Measurements from ENCODE around the gene COG7.

Gene COG7

DNA sequence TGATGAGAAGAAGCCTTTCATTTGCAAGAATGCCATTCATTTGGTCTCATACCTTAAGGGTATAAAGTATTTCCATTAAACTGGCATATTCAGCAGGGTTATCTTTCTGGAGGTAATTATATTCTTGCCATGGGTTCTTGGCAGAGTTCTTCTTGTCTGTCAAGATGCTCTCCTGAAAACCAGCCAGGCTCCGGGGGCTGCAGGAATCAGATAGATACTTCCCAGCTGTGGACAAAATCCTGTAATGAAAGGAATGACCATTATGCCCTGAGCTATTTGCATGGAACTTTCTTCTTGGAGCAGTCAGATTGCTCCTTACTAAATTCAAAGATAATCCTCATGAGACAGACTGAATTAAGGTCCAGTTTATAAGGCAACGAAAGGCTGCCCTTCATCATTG lies 47.0 kb downstream of the COG7 start:
- Histone ChIP-seq H3K23ac (ENCODE audit: low read length) (no peak overlapping the region), H3K4me1 (ENCODE audit: control insufficient read depth in 1 of 2, insufficient read depth in 2 of 2, low read length in 2 of 2) (no peaks in the 10 kb centered on the region), H2BK5ac (ENCODE audit: low read depth, low read length, poor library complexity) (no peak overlapping the region), H3K79me2 (ENCODE audit: control insufficient read depth, insufficient read depth, low read length, poor library complexity) (no peaks in the 10 kb centered on the region), H2AFZ (ENCODE audit: insufficient read depth, low read length, poor library complexity) (no peak overlapping the region), H3K79me1 (ENCODE audit: low read length) (no peaks in the 10 kb centered on the region), H3K27ac (ENCODE audit: low read depth, low read length) (no peak overlapping the region), H3K36me3 (ENCODE audit: control insufficient read depth in 1 of 2, insufficient read depth in 2 of 2, low read length in 2 of 2) (peaks cover 18 to 20% of the 10 kb centered on the region in 2 experiments), H3K14ac (ENCODE audit: low read length) (no peak overlapping the region), H2BK12ac (ENCODE audit: low read length) (no peak overlapping the region), H4K12ac (ENCODE audit: low read depth, low read length) (no peak overlapping the region), H3K27me3 (ENCODE audit: insufficient read depth, low read length) (no peaks in the 10 kb centered on the region), H2BK120ac (ENCODE audit: insufficient read depth, low read length, poor library complexity) (no peak overlapping the region), H3K9ac (ENCODE audit: low read length) (no peak overlapping the region), H4K91ac (ENCODE audit: low read depth, low read length) (no peak overlapping the region), H3K4me3 (ENCODE audit: low read depth, low read length) (no peak overlapping the region), H3K18ac (ENCODE audit: low read length) (no peak overlapping the region), H3K9me3 (ENCODE audit: insufficient read depth, low read depth, low read length) (peaks cover 1% of the 10 kb centered on the region), H2AK5ac (ENCODE audit: low read length) (no peak overlapping the region), H3K4me2 (ENCODE audit: low read length) (no peak overlapping the region), H3K4ac (ENCODE audit: low read depth, low read length) (no peak overlapping the region), H4K8ac (ENCODE audit: low read depth, low read length) (no peak overlapping the region)
- DNase-seq = peak in 1 of 2 donors; percentile 47
- WGBS (ENCODE audit: extremely low coverage, insufficient coverage, insufficient read length) = no CpG with 5 or more reads among the region's 2 CpGs

DNA sequence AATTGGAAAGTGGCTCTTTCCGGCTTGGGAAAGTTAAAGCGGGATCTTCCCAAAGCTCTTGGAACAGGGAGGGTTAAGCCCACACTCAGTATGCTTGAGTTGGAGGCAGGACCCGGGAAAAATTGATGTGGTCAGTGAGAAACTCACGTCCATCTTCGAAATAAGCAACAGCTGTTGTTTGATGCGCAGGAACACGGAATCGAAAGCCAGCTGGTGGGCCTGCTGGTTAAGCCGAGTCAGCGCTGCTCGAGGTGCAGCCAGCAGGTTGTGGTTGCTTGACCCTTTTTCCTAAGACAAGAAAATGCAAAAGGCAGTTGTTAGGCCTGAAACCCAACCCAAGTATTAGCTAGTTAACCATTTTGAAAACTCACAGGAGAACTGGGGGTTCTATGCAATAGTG lies 49.4 kb downstream of the COG7 start:
- Histone ChIP-seq H3K4me3 (ENCODE audit: low read depth, low read length) (no peak overlapping the region), H3K18ac (ENCODE audit: low read length) (no peak overlapping the region), H3K14ac (ENCODE audit: low read length) (no peak overlapping the region), H2BK12ac (ENCODE audit: low read length) (no peak overlapping the region), H3K4me1 (ENCODE audit: control insufficient read depth in 1 of 2, insufficient read depth in 2 of 2, low read length in 2 of 2) (no peaks in the 10 kb centered on the region), H4K12ac (ENCODE audit: low read depth, low read length) (no peak overlapping the region), H3K79me2 (ENCODE audit: control insufficient read depth, insufficient read depth, low read length, poor library complexity) (no peaks in the 10 kb centered on the region), H4K91ac (ENCODE audit: low read depth, low read length) (no peak overlapping the region), H3K9me3 (ENCODE audit: insufficient read depth, low read depth, low read length) (peaks cover 1% of the 10 kb centered on the region), H3K27me3 (ENCODE audit: insufficient read depth, low read length) (no peaks in the 10 kb centered on the region), H2BK5ac (ENCODE audit: low read depth, low read length, poor library complexity) (no peak overlapping the region), H3K79me1 (ENCODE audit: low read length) (no peaks in the 10 kb centered on the region), H3K27ac (ENCODE audit: low read depth, low read length) (no peak overlapping the region), H2BK120ac (ENCODE audit: insufficient read depth, low read length, poor library complexity) (no peak overlapping the region), H3K9ac (ENCODE audit: low read length) (no peak overlapping the region), H2AK5ac (ENCODE audit: low read length) (no peak overlapping the region), H3K4ac (ENCODE audit: low read depth, low read length) (no peak overlapping the region), H3K4me2 (ENCODE audit: low read length) (no peak overlapping the region), H3K36me3 (ENCODE audit: control insufficient read depth in 1 of 2, insufficient read depth in 2 of 2, low read length in 2 of 2) (peaks cover 23 to 25% of the 10 kb centered on the region in 2 experiments), H4K8ac (ENCODE audit: low read depth, low read length) (no peak overlapping the region), H2AFZ (ENCODE audit: insufficient read depth, low read length, poor library complexity) (no peak overlapping the region), H3K23ac (ENCODE audit: low read length) (no peak overlapping the region)
- DNase-seq = no peak
- WGBS (ENCODE audit: extremely low coverage, insufficient coverage, insufficient read length) = no CpG with 5 or more reads among the region's 11 CpGs

DNA sequence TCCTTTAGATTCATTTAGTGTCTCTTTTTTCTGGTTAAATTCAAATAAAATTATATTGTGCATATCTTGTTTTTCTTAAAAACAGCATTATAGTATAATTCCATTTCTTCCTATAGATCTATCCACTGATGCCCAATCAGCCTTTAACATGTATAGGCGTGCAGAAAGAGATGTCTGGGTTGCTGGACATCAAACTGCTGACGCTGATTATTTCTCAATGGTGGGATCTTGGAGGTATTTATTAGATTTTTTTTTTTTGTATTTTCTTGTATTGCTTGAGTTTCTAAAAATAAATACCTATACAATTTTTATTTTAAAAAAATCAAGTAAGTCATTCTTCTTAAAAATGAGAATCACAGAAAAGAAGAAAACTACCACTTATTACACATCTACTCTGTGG lies 50.9 kb downstream of the COG7 start:
- Histone ChIP-seq H3K36me3 (ENCODE audit: control insufficient read depth in 1 of 2, insufficient read depth in 2 of 2, low read length in 2 of 2) (peaks cover 30 to 35% of the 10 kb centered on the region in 2 experiments), H2AFZ (ENCODE audit: insufficient read depth, low read length, poor library complexity) (no peak overlapping the region), H3K4me1 (ENCODE audit: control insufficient read depth in 1 of 2, insufficient read depth in 2 of 2, low read length in 2 of 2) (no peaks in the 10 kb centered on the region), H4K8ac (ENCODE audit: low read depth, low read length) (no peak overlapping the region), H3K4ac (ENCODE audit: low read depth, low read length) (no peak overlapping the region), H3K79me2 (ENCODE audit: control insufficient read depth, insufficient read depth, low read length, poor library complexity) (no peaks in the 10 kb centered on the region), H3K4me2 (ENCODE audit: low read length) (no peak overlapping the region), H3K14ac (ENCODE audit: low read length) (no peak overlapping the region), H2BK12ac (ENCODE audit: low read length) (no peak overlapping the region), H2BK120ac (ENCODE audit: insufficient read depth, low read length, poor library complexity) (no peak overlapping the region), H3K79me1 (ENCODE audit: low read length) (no peaks in the 10 kb centered on the region), H3K27ac (ENCODE audit: low read depth, low read length) (no peak overlapping the region), H2AK5ac (ENCODE audit: low read length) (no peak overlapping the region), H3K4me3 (ENCODE audit: low read depth, low read length) (no peak overlapping the region), H2BK5ac (ENCODE audit: low read depth, low read length, poor library complexity) (no peak overlapping the region), H4K12ac (ENCODE audit: low read depth, low read length) (no peak overlapping the region), H3K27me3 (ENCODE audit: insufficient read depth, low read length) (no peaks in the 10 kb centered on the region), H3K23ac (ENCODE audit: low read length) (no peak overlapping the region), H4K91ac (ENCODE audit: low read depth, low read length) (no peak overlapping the region), H3K9ac (ENCODE audit: low read length) (no peak overlapping the region), H3K18ac (ENCODE audit: low read length) (no peak overlapping the region), H3K9me3 (ENCODE audit: insufficient read depth, low read depth, low read length) (no peaks in the 10 kb centered on the region)
- DNase-seq = no peak
- WGBS (ENCODE audit: extremely low coverage, insufficient coverage, insufficient read length) = no CpG with 5 or more reads among the region's 2 CpGs

DNA sequence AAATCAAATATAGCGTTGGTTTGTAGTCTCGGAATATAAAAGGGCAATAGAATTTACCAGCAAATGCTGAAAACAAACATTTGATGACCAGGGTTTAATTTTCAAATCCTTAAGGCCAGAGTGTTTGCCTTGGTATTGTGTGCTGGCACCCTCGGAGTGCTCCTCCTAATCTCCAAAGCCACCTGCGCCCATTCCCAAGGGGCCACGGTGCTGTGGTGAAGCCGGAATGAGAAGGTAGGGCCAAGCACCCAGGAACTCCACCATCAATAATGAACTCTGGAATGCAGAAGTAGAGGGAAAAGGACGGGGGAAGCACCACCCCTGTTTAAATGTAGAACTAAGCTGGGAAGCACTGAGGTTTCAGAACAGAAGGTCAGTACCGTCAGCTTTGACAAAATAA lies 51.9 kb downstream of the COG7 start:
- Histone ChIP-seq H2BK12ac (ENCODE audit: low read length) (no peak overlapping the region), H3K4ac (ENCODE audit: low read depth, low read length) (no peak overlapping the region), H3K79me1 (ENCODE audit: low read length) (no peaks in the 10 kb centered on the region), H4K91ac (ENCODE audit: low read depth, low read length) (no peak overlapping the region), H3K27ac (ENCODE audit: low read depth, low read length) (no peak overlapping the region), H4K8ac (ENCODE audit: low read depth, low read length) (no peak overlapping the region), H3K23ac (ENCODE audit: low read length) (no peak overlapping the region), H2AK5ac (ENCODE audit: low read length) (no peak overlapping the region), H2BK5ac (ENCODE audit: low read depth, low read length, poor library complexity) (no peak overlapping the region), H3K4me3 (ENCODE audit: low read depth, low read length) (no peak overlapping the region), H2AFZ (ENCODE audit: insufficient read depth, low read length, poor library complexity) (no peak overlapping the region), H3K4me2 (ENCODE audit: low read length) (no peak overlapping the region), H3K14ac (ENCODE audit: low read length) (no peak overlapping the region), H2BK120ac (ENCODE audit: insufficient read depth, low read length, poor library complexity) (no peak overlapping the region), H3K36me3 (ENCODE audit: control insufficient read depth in 1 of 2, insufficient read depth in 2 of 2, low read length in 2 of 2) (peaks cover 26 to 33% of the 10 kb centered on the region in 2 experiments), H3K9ac (ENCODE audit: low read length) (no peak overlapping the region), H3K27me3 (ENCODE audit: insufficient read depth, low read length) (no peaks in the 10 kb centered on the region), H3K18ac (ENCODE audit: low read length) (no peak overlapping the region), H3K9me3 (ENCODE audit: insufficient read depth, low read depth, low read length) (no peaks in the 10 kb centered on the region), H3K4me1 (ENCODE audit: control insufficient read depth in 1 of 2, insufficient read depth in 2 of 2, low read length in 2 of 2) (no peaks in the 10 kb centered on the region), H3K79me2 (ENCODE audit: control insufficient read depth, insufficient read depth, low read length, poor library complexity) (no peaks in the 10 kb centered on the region), H4K12ac (ENCODE audit: low read depth, low read length) (no peak overlapping the region)
- no peak for DNase-seq
- WGBS (ENCODE audit: extremely low coverage, insufficient coverage, insufficient read length) = no CpG with 5 or more reads among the region's 8 CpGs
